Measurements from ENCODE around the gene ZBTB40.

- TF ChIP-seq, protein P1, sequence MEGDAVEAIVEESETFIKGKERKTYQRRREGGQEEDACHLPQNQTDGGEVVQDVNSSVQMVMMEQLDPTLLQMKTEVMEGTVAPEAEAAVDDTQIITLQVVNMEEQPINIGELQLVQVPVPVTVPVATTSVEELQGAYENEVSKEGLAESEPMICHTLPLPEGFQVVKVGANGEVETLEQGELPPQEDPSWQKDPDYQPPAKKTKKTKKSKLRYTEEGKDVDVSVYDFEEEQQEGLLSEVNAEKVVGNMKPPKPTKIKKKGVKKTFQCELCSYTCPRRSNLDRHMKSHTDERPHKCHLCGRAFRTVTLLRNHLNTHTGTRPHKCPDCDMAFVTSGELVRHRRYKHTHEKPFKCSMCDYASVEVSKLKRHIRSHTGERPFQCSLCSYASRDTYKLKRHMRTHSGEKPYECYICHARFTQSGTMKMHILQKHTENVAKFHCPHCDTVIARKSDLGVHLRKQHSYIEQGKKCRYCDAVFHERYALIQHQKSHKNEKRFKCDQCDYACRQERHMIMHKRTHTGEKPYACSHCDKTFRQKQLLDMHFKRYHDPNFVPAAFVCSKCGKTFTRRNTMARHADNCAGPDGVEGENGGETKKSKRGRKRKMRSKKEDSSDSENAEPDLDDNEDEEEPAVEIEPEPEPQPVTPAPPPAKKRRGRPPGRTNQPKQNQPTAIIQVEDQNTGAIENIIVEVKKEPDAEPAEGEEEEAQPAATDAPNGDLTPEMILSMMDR (IDR thresholded peaks at IDR 0.05 in 2 of 3, conservative IDR thresholded peaks at IDR 0.05 in 1 of 3; ENCODE audit: control insufficient read depth in 2 of 3, extremely low read depth in 1 of 3, insufficient read depth in 1 of 3, low read depth in 3 of 3, low read length in 3 of 3), result no peak
- no peak for TF ChIP-seq SMAD1 (IDR thresholded peaks at IDR 0.05; ENCODE audit: low read depth, partially characterized antibody)
- no peak for TF ChIP-seq CUX1 (IDR thresholded peaks at IDR 0.05; ENCODE audit: insufficient replicate concordance, low read depth, low read length)
- no peak for TF ChIP-seq BHLHE40 (IDR thresholded peaks at IDR 0.05; ENCODE audit: borderline replicate concordance in 1 of 2, low read depth in 2 of 2, low read length in 1 of 2)
- no peak for TF ChIP-seq IRF5 (IDR thresholded peaks at IDR 0.05; ENCODE audit: borderline replicate concordance)
- TF ChIP-seq SMC3 (IDR thresholded peaks at IDR 0.05; ENCODE audit: borderline replicate concordance, low read length), result no peak
- no peak for TF ChIP-seq NKRF (conservative IDR thresholded peaks at IDR 0.05)
- TF ChIP-seq EZH2 (IDR thresholded peaks at IDR 0.05; ENCODE audit: borderline replicate concordance, control insufficient read depth, low read depth, low read length), result no peak
- TF ChIP-seq, protein P2, sequence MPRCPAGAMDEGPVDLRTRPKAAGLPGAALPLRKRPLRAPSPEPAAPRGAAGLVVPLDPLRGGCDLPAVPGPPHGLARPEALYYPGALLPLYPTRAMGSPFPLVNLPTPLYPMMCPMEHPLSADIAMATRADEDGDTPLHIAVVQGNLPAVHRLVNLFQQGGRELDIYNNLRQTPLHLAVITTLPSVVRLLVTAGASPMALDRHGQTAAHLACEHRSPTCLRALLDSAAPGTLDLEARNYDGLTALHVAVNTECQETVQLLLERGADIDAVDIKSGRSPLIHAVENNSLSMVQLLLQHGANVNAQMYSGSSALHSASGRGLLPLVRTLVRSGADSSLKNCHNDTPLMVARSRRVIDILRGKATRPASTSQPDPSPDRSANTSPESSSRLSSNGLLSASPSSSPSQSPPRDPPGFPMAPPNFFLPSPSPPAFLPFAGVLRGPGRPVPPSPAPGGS (IDR thresholded peaks at IDR 0.05; ENCODE audit: borderline replicate concordance, insufficient read depth, low read depth, low read length, poor library complexity, severe bottlenecking), result no peak
- TF ChIP-seq MXI1 (IDR thresholded peaks at IDR 0.05; ENCODE audit: low read depth, low read length), result no peak
- no peak for TF ChIP-seq EP300 (IDR thresholded peaks at IDR 0.05; ENCODE audit: borderline replicate concordance in 1 of 2, control insufficient read depth in 1 of 2, low read depth in 2 of 2, low read length in 2 of 2)
Observed at GRCh38 chr1:22556391-22557104, 104.9 kb downstream of the ZBTB40 start.

Data from GM12878 (cell line).